Activated naive CD4-positive, alpha-beta T cell treated with Interleukin-2 at 50 U/mL for 16 hours (primary cell): ENCODE data around the gene PID1.
"Not testable (repeated sequence)": the region's sequence is repeated elsewhere in the genome, so short reads cannot be mapped to it uniquely, and the experiment has no call there.

Source experiments
- DNase-seq: peaks from one replicate; pipeline ENCODE4 v3.0.0-alpha.2; 2020

PID1 gene

DNA sequence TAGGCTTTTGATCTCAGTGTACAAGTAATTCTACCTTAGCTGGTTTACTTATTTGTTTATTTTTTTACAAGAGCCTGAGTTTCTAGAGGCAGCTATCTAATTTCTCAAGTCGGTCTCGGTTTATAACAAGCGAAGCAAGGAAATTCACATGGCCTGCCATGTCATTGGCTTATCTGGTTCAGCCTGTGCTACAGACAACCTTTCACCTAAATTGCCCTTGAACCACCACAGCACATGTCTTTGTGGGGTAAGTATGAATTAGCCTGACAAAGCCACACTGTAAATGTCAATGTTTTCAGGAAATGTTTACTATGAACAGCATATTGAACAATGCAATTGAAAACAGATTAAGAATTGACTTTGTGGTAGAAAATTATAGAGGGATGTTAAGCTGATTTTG is 167.1 kb downstream of the PID1 start:
- no peak for DNase-seq

DNA sequence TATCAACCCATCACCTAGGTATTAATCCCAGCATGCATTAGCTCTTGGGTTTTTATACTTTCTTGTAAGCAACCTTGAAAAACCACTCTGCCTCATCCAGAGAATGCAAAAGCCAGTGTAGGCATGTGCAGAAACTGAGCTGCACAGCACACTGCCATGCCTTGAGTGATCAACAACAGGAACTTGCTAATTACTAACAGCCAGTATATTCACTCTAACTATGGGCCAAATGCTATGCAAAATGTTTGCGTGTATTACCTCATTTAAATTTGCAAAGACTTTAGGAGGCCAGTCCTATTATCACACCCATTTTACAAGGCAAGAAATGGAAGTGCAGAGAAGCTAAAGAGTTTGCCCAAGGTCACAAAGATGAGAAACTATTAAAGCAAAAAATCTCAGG is 169.8 kb downstream of the PID1 start:
- no peak for DNase-seq

DNA sequence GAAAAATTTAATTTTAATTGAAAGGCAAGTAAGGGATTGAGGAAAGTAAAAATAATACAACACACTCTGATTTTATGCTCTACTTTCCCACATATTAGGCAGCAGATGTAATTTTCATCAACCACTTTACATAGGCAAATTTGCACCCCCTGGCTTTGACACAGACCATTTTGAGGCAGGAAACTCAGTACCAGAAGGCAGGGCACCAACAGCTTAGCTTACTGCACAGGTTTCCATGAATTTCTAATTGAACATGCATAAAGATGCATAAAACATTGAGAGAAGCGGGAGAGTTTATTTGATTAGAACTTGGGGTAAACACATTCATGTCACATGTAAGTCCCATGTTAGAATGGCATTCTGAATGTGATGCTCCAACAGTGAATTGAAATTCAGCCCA is 171.9 kb downstream of the PID1 start:
- DNase-seq, result no peak

DNA sequence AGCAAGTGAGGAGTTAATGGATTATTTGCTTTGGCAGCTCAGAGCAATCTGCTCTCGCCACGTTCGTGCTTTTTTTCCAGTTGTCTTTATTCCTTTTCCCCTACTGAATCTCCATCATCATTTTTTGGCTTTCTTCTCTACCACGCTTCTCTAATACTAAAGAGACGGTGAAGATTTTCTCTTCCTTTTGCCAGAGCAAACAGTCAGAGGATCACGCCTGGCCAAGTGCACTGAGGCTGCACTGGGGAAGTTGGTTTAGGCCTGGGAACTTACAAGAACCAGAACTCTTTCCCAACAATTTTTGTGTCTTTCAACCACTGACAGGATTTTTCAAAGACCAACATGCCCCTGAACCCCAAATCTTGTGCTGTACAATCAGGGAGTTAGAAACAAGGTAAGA is 172.3 kb downstream of the PID1 start:
- no peak for DNase-seq

DNA sequence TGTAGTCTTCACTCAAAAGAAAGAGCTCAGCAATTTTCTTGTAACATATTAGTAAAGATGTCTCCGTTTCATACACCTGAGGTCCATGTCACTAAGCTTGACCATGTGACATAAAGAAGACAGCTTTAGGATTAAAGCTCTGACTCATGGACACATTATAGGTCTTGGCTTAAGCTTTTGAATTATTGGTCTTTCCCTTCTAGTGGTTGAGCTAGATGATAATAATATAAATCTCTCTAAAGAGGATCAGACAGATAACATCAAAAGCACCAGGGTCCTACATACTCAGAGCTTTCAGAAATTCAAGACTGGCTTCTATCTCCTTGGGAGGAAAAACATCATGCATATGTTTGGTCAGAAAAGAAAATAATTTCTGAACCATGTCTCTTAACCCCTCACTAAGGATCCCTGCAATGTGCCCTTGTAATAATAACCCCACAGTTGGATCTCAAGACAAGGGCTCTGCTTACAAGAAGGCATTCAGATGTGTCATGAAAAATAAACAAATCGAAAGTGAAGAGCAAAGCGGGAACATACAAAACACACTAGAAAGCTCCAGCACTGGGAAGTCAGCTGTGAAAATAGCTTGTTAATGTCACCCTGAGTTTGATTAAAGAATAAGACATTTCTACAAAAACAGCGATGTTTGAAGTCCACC is 174.5 kb downstream of the PID1 start:
- DNase-seq, result no peak

DNA sequence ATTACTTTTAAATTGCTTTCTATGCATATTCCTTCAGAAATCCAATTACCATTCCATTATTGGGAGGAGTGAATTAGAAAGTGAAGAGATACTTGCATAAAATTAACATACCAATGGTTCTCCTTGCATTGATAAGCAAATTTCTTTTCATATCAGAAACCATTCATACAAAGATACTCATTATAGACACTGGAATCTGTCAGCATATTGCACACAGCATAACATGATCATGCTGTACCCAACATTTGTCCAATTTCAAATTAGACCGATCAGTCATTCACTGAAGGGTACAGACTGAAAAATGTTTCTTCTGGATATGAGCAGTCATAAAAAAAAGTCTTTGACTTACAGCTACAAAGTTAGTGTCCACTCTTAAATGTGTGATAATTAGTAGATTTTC is 175.6 kb downstream of the PID1 start:
- DNase-seq, result no peak

DNA sequence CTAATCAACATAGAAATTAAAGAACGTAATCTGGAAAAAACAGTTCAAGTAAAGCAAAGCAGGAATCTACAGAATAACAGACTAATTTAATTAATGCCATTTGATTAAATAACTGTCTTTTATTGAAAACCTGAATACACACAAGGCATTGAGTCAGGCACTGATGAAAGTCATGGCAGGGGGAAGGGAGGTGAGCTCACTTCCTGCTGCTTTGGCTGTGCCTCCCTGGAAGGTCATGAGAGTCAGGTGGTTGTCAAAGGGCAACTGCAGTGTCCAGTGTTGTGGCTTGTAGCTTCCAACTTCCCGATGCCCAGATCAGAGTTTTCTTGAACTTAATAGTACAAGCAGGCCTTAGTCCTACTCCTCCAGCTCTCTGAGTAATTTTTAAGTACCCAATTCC is 180.9 kb downstream of the PID1 start:
- no peak for DNase-seq

DNA sequence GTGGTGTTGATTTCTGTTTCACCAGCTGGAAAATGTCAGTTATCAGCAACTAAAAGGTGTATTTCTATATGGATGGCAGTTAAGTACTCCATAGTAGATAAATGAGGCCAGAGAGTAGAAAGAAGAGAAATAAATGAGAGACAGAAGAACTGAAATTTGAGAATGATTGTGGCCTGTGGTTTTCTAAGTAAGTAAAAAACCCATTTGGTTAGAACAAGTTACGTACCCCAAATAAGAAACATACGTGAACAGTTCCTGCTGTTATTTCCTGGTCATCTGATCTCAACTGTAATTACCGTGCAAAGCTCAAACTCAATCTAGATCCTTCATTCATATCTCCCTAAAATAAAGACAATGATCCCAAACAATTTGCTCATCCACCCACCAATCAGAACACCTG is 181.3 kb downstream of the PID1 start:
- DNase-seq, result no peak

DNA sequence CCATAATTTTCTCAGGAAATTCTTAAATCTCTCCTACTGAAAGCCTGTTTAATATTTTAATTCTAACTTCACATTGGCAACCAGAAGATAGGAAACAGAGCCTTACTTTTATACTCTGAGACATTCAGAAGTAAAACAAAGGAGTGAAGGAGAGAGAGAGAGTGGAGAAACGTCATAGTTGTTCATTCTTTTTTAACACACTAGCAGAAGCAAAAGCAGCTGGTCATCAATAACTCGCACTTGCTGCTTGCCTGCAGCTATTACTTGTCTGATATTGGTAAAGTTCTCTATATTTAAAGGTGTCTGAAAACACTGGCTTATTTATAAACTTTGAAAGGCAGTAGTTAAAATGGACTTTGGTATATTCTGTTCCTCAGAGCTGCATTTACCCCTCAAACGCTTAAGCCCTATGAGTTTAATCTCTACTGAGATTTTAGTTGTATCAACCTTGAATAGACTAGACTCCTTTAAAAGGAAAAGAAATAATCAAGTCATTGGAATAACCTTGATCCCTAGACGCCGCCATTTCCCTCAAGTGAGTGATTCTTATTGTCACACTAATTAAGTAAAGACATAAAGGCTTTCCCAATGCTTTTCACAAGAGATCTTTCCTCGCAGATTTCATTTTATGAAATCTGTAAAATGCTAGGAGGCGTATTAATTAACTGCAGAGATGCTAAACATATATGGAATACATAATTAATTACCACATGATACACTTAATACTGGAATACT is 182.0 kb downstream of the PID1 start:
- no peak for DNase-seq

DNA sequence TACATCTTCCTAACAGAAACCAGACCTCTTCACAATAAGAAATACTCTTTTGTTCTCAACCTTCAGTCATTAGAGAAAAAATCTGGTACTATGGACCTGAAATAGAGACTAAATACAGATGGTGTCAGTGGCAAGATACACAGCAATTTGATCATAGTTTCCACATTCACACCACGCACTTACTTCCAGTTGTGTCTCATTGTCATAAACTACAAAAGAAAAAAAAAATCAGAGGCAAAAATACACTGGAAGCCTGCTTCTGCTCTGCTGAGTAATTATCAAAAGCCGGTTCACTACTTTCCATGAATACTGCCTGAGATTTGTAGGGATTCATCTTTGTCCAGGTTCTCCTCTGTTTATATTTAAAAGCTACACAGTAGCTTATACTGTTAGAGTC is 182.6 kb downstream of the PID1 start:
- DNase-seq, result no peak

DNA sequence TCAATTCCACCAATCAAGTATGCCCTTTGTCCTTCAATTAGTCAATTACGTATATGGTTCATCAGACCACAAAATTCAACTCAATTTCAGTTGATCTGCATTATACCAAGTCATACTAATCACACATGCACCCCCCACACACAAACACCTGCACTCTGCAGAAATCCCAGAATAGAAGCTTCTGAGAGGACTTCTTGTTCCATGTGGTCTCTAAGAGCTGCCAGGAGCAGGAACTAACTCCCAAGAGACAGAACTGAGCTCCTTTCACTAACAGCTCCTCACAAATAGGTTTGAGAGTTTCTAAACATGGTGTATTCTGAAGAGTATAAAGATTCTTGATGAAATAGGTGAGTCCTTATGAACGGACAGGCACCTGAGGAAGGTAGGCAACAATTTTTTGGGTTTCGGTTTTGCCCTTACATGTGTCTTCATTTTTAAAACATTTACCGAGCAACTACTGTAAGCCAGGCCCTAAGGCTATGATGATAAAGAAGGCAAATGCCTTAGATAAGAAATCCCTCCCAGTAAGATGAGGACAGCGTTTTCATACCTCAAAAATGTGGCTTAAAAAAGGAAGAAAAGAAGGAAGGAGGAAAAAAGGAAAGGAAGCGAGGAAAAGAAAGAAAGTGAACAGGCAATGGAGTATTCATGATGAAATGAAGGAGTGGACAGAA is 183.1 kb downstream of the PID1 start:
- DNase-seq, result no peak

DNA sequence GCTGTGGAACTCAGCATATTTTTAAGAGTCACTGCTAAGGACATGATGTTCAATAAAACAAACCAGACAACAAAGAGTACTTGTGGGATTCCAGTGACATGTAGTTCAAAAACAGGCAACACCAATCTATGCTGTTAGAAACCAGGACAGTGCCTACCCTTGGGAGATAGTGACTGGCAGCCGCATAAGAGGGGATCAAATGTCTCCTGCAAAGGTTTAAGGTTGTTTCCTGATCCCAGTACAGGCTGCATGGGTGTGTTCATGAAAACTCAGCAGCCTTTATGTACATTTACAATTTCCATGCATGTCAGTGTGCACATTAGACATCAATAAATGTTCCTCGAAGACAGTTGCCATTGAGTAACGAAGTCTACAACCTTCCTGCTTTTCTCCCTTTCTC is 183.8 kb downstream of the PID1 start:
- DNase-seq, result no peak

DNA sequence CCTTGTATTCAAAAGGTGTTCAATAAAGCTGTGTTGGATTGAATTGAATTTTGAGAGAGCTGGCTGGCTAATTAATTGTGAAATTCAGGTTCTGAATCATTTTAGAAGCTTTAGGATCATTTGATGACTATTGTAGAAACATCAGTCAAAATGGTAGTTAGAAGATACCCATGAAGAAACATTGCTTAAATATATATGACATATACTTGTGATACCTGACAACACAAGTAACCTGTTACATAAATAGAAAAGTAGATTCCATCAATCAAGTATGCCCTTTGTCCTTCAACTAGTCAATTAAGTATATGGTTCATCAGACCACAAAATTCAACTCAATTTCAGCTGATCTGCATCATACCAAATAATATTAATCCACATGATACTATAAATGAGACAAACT is 185.6 kb downstream of the PID1 start:
- DNase-seq, result no peak

DNA sequence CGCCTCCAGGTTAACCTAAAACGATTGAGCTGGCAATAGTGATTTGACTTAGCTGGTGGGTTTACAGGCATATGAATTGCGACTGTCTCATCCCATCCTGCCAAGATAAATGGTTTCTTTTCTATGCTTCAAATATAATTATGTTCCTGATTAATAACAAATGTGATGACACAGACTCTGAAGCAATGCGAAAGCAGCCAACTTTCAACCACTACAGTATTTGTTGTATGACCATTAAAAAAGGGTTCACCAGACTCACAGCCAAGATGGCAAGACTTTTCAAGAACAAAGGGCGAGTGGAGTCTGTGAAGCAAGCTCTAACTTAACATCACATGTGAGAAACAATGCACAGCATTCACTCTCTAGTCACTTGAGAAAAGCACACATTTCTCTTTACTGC is 186.6 kb downstream of the PID1 start:
- no peak for DNase-seq

DNA sequence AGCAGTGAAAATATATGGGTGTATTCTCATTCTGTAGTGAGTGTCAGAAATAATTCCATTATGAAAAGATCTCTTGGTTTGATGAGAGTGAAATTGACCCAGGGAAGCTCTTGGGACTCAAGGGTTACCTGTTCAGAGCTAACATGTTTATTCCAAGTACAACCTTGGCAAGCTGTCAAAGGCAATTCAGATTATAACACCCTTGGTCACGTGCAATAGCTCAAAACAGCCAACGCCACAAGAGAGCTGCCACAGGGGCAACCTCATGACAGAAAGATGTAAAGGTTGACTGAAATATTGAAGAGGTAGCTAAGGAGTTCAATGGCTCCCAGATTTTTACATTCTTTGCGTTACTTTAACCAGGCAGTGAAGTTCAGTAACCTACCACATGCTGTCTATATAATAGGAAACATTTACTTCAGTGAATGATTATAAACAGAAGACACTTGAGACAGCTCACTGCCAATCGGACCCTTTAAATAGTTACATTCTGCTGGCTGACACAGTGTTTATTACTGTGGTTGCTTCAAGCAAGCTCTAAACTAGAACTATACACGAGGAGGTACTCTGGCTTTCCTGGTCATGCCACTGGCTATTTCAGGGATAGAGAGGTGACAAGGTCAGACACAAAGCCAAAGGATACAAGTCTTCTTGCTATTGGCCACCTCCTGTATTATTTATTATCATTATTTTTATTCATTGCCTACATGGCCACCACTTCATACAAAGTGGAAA is 187.3 kb downstream of the PID1 start:
- no peak for DNase-seq

DNA sequence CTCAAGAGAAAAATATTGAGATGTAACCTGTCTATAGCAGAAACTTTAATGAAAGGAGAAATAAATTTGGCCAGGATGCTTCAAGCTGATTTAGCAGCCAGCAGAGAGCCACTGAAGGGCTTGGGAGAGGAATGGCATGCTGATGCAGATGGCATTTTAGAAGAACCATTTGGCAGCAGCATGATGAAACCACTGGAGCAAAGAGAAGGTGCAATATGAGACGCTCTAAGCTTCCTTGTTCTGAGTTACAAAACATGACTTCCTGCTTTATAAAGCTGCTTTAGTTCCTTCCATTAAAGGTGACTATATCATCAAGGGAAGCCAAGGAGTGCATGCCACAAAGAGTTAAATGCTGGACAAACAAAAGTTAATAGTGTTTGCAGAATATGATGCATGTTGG is 189.7 kb downstream of the PID1 start:
- no peak for DNase-seq

DNA sequence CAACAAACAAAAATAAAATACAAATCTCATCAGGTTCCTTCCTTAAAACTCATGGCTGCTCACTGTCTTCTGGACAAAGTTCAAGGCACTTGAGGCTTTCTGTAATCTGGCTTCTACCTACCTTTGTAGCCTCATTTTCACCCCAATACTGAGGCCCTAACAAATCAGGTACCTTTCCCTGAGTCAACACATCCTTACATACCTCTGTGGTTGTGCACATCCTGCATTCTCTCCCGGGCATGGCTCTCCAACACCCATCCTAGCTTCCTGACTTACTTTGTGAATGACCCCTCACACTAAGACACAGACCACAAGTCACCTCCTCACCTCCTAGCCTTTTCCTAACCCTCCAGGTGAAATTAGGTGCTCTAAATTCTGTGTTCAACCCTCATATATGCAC is 190.9 kb downstream of the PID1 start:
- DNase-seq, result no peak

DNA sequence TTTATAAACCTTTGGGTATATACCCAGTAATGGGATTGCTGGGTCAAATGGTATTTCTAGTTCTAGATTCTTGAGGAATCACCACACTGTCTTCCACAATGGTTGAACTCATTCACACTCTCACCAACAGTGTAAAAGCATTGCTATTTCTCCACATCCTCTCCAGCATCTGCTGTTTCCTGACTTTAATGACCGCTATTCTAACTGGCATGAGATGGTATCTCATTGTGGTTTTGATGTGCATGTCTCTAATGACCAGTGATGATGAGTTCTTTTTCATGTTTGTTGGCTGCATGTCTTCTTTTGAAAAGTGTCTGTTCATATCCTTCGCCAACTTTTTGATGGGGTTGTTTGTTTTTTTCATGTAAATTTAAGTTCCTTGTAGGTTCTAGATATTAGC is 194.2 kb downstream of the PID1 start:
- DNase-seq, result not testable (repeated sequence)

DNA sequence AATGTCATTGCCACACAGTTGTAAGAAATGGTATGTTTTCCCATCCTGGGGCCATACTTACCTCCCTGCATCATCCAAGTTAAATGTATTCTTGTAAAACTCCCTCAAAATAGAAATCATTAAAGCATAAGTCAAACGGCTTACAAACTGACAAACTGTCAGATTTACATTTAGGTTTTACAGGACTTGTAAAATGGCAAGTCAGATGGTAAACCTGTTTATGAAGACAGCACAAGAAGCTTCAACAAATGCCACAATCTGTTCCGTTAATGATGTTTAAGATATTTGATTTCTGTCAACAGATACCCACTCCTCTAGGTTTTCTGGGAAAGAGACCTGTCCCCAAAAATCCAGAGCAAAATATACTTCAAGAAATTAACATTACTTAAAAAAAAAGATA is 197.2 kb downstream of the PID1 start:
- no peak for DNase-seq

DNA sequence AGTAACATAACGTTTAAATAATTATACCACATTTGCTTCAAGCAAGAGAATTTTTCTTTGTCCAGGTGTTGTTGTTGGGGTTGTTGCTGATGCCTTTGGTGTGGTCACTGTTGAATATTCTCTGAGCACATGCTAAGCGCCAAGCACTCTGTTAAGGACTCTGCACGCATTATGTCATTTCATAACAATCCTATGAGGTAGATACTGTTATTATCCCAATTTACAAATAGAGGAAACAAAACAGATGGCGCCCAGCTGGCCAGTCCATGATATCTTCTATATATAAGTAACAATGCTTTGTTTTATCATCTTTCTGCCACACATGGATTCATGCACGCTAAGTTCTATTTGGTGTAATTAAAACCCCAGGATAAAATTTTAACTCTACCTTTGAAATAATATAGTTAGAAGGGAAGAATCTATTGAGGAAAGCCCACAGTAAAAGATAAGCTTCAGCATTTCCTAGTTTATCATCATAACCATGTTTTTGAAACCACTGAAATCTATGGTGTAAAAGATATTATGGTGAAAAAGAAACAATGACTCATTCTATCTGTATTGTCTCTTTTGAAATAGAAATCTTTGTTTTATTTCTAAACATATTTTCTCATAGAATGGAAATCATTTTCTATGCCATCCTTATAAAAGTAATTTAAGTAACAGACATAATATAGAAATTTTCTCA is 199.7 kb downstream of the PID1 start:
- no peak for DNase-seq

DNA sequence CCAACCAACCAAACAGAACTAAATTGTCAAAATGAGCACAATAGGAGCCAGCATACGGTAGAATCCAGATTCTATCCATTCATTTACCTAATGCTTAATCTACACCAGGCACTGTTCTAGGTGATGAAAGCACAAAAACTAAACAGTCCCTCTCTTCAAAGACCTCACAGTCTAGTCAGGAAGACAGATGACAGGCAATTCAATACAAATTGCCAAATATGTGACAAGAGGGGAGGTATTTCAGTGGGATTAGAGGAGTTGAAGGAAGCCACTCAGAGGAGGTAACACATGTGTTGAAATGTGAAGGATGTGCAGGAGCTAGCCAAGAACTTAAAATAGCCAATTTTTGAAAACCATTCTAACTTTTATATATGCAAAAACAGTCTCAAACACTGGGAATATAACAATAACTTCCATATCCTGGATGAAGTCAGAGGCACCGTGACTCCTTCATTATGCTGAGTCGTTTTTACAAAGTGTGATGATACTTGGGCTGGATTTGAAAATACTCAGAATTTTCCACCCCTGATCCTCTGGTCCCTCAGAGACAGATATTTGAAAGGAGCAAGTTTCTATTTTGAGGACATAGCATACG is 204.9 kb downstream of the PID1 start:
- no peak for DNase-seq

DNA sequence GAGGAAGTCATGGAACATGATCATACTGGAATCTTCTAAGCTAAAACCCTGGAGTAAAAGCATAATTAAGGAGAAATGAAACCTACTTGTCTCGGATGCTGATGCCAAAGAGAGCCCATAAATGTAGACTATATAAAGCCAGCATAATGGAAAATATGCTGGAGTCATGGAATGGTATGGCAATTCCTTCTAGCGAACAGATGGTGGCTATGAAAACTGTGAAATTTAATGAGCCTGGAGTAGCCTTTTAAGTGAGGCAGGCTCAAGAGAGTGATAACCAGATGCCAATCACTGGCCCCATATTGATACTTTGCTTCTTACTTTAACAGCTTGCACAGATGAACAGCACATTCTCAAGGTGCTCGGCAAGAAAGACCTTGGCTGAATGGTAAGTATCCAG is 206.3 kb downstream of the PID1 start:
- DNase-seq, result no peak

DNA sequence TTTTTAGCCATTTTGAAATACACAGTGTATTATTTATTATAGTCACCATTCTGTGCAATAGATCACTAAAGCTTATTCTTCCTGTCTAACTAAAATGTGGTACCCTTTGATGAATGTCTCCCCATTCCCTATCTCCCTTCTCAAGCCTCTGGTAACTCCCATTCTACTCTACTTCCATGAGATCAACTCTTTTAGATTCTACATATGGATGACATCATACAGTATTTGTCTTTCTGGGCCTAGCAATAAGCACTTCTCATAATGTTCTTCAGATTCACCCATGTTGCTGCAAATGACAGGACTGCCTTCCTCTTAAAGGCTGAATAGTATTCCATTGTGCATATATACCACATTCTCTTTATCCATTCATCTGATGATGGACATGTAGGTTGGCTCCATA is 210.9 kb downstream of the PID1 start:
- no peak for DNase-seq
